GM18511 (cell line): ENCODE results near the gene HMGCS1.
"Not testable (repeated sequence)": the region's sequence is repeated elsewhere in the genome, so short reads cannot be mapped to it uniquely, and the experiment has no call there.

Experiments
- ATAC-seq: cut with Tn5 transposase; IDR thresholded peaks from one replicate; pipeline ENCODE4 v1.9.1; 2021; ENCODE audit warnings: mild to moderate bottlenecking, moderate library complexity; ENCODE audit not compliant: unreplicated experiment

Gene HMGCS1

GRCh38 chr5:43313035-43313853 is at the start of gene HMGCS1:
Gene HMGCS1 (minus strand): TSS chr5:43313412. CDS start chr5:43298965, 14,447 bp downstream.
- ATAC-seq, result peak; percentile 94

- no peak for ATAC-seq
Observed at GRCh38 chr5:43358726-43359125, 45.5 kb upstream of the HMGCS1 start.

GRCh38 chr5:43358301-43358700 is 45.1 kb upstream of the HMGCS1 start:
- no peak for ATAC-seq

GRCh38 chr5:43357878-43358281 is 44.7 kb upstream of the HMGCS1 start:
- ATAC-seq, result no peak

- no peak for ATAC-seq
Observed at GRCh38 chr5:43357067-43357466, 43.9 kb upstream of the HMGCS1 start.

- ATAC-seq, result no peak
Observed at GRCh38 chr5:43354774-43355173, 41.6 kb upstream of the HMGCS1 start.

GRCh38 chr5:43353668-43354067 is 40.5 kb upstream of the HMGCS1 start:
- ATAC-seq, result no peak

- ATAC-seq, result no peak
Observed at GRCh38 chr5:43352915-43353314, 39.7 kb upstream of the HMGCS1 start.

- no peak for ATAC-seq
Observed at GRCh38 chr5:43352131-43352530, 38.9 kb upstream of the HMGCS1 start.

GRCh38 chr5:43348861-43349363 is 35.7 kb upstream of the HMGCS1 start:
- ATAC-seq, result no peak

- no peak for ATAC-seq
Observed at GRCh38 chr5:43348207-43348606, 35.0 kb upstream of the HMGCS1 start.

- ATAC-seq, result no peak
Observed at GRCh38 chr5:43338862-43339261, 25.6 kb upstream of the HMGCS1 start.

GRCh38 chr5:43336159-43336558 is 22.9 kb upstream of the HMGCS1 start:
- no peak for ATAC-seq

- ATAC-seq, result no peak
Observed at GRCh38 chr5:43335681-43336080, 22.5 kb upstream of the HMGCS1 start.

- ATAC-seq, result no peak
Observed at GRCh38 chr5:43332401-43332800, 19.2 kb upstream of the HMGCS1 start.

- not testable (repeated sequence) for ATAC-seq
Observed at GRCh38 chr5:43325624-43326023, 12.4 kb upstream of the HMGCS1 start.

GRCh38 chr5:43323488-43323887 is 10.3 kb upstream of the HMGCS1 start:
- ATAC-seq, result not testable (repeated sequence)

GRCh38 chr5:43320846-43321245 is 7.6 kb upstream of the HMGCS1 start:
- ATAC-seq, result no peak

GRCh38 chr5:43316421-43316820 is 3.2 kb upstream of the HMGCS1 start:
- ATAC-seq, result no peak

- no peak for ATAC-seq
Observed at GRCh38 chr5:43315682-43316081, 2.5 kb upstream of the HMGCS1 start.

GRCh38 chr5:43315263-43315662 is 2.1 kb upstream of the HMGCS1 start:
- ATAC-seq, result no peak

- ATAC-seq, result no peak
Observed at GRCh38 chr5:43314724-43315123, 1.5 kb upstream of the HMGCS1 start.
